H9 (cell line): ENCODE measurements around the gene DMKN. TPM values are rescaled to one million over a fixed set of nuclear protein-coding genes. Genes with fewer than 3 reads are reported as not detected.
"Not testable (repeated sequence)": the region's sequence is repeated elsewhere in the genome, so short reads cannot be mapped to it uniquely, and the experiment has no call there.

Experiments used
- DNase-seq: peaks from one replicate; pipeline ENCODE4 v3.0.0-alpha.2; 2017
- H2AFZ ChIP-seq: one replicate; pipeline ENCODE4 v1.6.1; 2013; ENCODE audit warnings: mild to moderate bottlenecking, low read length, control low read depth, moderate library complexity
- H2AK5ac ChIP-seq: 2 replicates; pipeline ENCODE4 v1.6.1; 2013; ENCODE audit warnings: low read length, control low read depth, mixed read lengths; ENCODE audit not compliant: insufficient read length
- H2BK120ac ChIP-seq: one replicate; pipeline ENCODE4 v1.6.1; 2013; ENCODE audit warnings: low read depth, mild to moderate bottlenecking, low read length, control low read depth, inconsistent platforms; ENCODE audit not compliant: poor library complexity, severe bottlenecking
- H2BK12ac ChIP-seq: 2 replicates; pipeline ENCODE4 v1.6.1; 2013; ENCODE audit warnings: low read length, control low read depth, mixed read lengths, low read depth; ENCODE audit not compliant: insufficient read length
- H2BK15ac ChIP-seq: 2 replicates; pipeline ENCODE4 v1.6.1; 2013; ENCODE audit warnings: low read depth, low read length, control low read depth
- H2BK20ac ChIP-seq: one replicate; pipeline ENCODE4 v1.6.1; 2013; ENCODE audit warnings: low read depth, mild to moderate bottlenecking, low read length, control low read depth, inconsistent platforms; ENCODE audit not compliant: poor library complexity, severe bottlenecking
- H2BK5ac ChIP-seq: 2 replicates; pipeline ENCODE4 v1.6.1; 2013; ENCODE audit warnings: low read length, control low read depth, mixed read lengths; ENCODE audit not compliant: insufficient read length
- H3K14ac ChIP-seq: 2 replicates; pipeline ENCODE4 v1.6.1; 2013; ENCODE audit warnings: low read length, control low read depth; ENCODE audit not compliant: insufficient read depth
- H3K18ac ChIP-seq: 2 replicates; pipeline ENCODE4 v1.6.1; 2013; ENCODE audit warnings: low read depth, mild to moderate bottlenecking, mixed read lengths, low read length, control low read depth; ENCODE audit not compliant: insufficient read length
- H3K23ac ChIP-seq: 2 replicates; pipeline ENCODE4 v1.6.1; 2013; ENCODE audit warnings: low read length, control low read depth, mixed read lengths, low read depth; ENCODE audit not compliant: insufficient read length
- H3K23me2 ChIP-seq: 2 replicates; pipeline ENCODE4 v1.6.1; 2013; ENCODE audit warnings: low read depth, mild to moderate bottlenecking, mixed read lengths, low read length, control low read depth; ENCODE audit not compliant: insufficient read length, poor library complexity, severe bottlenecking
- H3K27ac ChIP-seq: 2 replicates; pipeline ENCODE4 v1.5.1; 2013; ENCODE audit warnings: low read length, control low read depth, mixed read lengths, low read depth; ENCODE audit not compliant: insufficient read length
- H3K27me3 ChIP-seq: 2 replicates; pipeline ENCODE4 v1.6.1; 2013; ENCODE audit warnings: low read length, control low read depth, inconsistent platforms; ENCODE audit not compliant: insufficient read depth
- H3K4ac ChIP-seq: 2 replicates; pipeline ENCODE4 v1.6.1; 2013; ENCODE audit warnings: low read depth, mild to moderate bottlenecking, control low read depth, inconsistent platforms, low read length, moderate library complexity
- H3K4me1 ChIP-seq: 2 replicates; pipeline ENCODE4 v1.6.1; 2013; ENCODE audit warnings: low read length, control low read depth, inconsistent platforms; ENCODE audit not compliant: insufficient read depth
- H3K4me2 ChIP-seq: 2 replicates; pipeline ENCODE4 v1.6.1; 2013; ENCODE audit warnings: low read length, control low read depth, mixed read lengths; ENCODE audit not compliant: insufficient read length, insufficient read depth
- H3K56ac ChIP-seq: 2 replicates; pipeline ENCODE4 v1.6.1; 2013; ENCODE audit warnings: low read depth, mild to moderate bottlenecking, mixed read lengths, low read length, control low read depth; ENCODE audit not compliant: insufficient read length
- H3K79me1 ChIP-seq: 2 replicates; pipeline ENCODE4 v1.6.1; 2013; ENCODE audit warnings: low read depth, mild to moderate bottlenecking, moderate library complexity, low read length, control low read depth, inconsistent platforms; ENCODE audit not compliant: insufficient read depth, poor library complexity, severe bottlenecking
- H3K79me2 ChIP-seq: 2 replicates; pipeline ENCODE4 v1.6.1; 2013; ENCODE audit warnings: low read length, control low read depth, inconsistent platforms; ENCODE audit not compliant: insufficient read depth
- H3K9ac ChIP-seq: 2 replicates; pipeline ENCODE4 v1.6.1; 2013; ENCODE audit warnings: low read length, control low read depth, mixed read lengths; ENCODE audit not compliant: insufficient read length; ENCODE audit errors: extremely low read depth
- H3K9me3 ChIP-seq: one replicate; pipeline ENCODE4 v1.6.1; 2013; ENCODE audit warnings: low read depth, low read length, inconsistent platforms; ENCODE audit not compliant: control insufficient read depth
- H3T11ph ChIP-seq: one replicate; pipeline ENCODE4 v1.6.1; 2013; ENCODE audit warnings: mild to moderate bottlenecking, low read length, control low read depth, inconsistent platforms
- H4K20me1 ChIP-seq: one replicate; pipeline ENCODE4 v1.6.1; 2013; ENCODE audit not compliant: control insufficient read depth, insufficient read length, insufficient read depth
- H4K5ac ChIP-seq: 2 replicates; pipeline ENCODE4 v1.6.1; 2013; ENCODE audit warnings: low read depth, mild to moderate bottlenecking, mixed read lengths, low read length, control low read depth; ENCODE audit not compliant: insufficient read length
- H4K8ac ChIP-seq: replicated peaks from 2 replicates; pipeline ENCODE4 v1.6.1; 2013; ENCODE audit warnings: low read length, control low read depth, mixed read lengths, low read depth; ENCODE audit not compliant: insufficient read length
- H4K91ac ChIP-seq: 2 replicates; pipeline ENCODE4 v1.6.1; 2013; ENCODE audit warnings: low read depth, mild to moderate bottlenecking, moderate library complexity, mixed read lengths, low read length, control low read depth; ENCODE audit not compliant: insufficient read length
- H3K27ac Mint-ChIP-seq, 3 experiments: 2 replicates in 2 of 3; 3 replicates in 1 of 3; pipeline ENCODE4 v1.8.0; 2020 to 2021; ENCODE audit warnings: mixed read lengths in 3 of 3, mild to moderate bottlenecking in 1 of 3, moderate library complexity in 1 of 3
- H3K27me3 Mint-ChIP-seq: 2 replicates; pipeline ENCODE4 v1.8.0; 2021; ENCODE audit warnings: low read depth, mild to moderate bottlenecking, moderate library complexity, mixed read lengths
- H3K36me3 Mint-ChIP-seq, 3 experiments: 2 replicates in 2 of 3; 3 replicates in 1 of 3; pipeline ENCODE4 v1.8.0; 2020 to 2021; ENCODE audit warnings: low read depth in 3 of 3, mixed read lengths in 3 of 3; ENCODE audit not compliant: insufficient read depth in 1 of 3
- H3K4me1 Mint-ChIP-seq, 2 experiments: 2 replicates each; pipeline ENCODE4 v1.8.0; 2020; ENCODE audit warnings: mixed read lengths in 2 of 2
- H3K4me3 Mint-ChIP-seq, 2 experiments: 2 replicates in 1 of 2; 3 replicates in 1 of 2; pipeline ENCODE4 v1.8.0; 2020 to 2021; ENCODE audit warnings: mild to moderate bottlenecking in 2 of 2, mixed read lengths in 2 of 2, moderate library complexity in 1 of 2
- H3K9me3 Mint-ChIP-seq, 2 experiments: 2 replicates in 1 of 2; 3 replicates in 1 of 2; pipeline ENCODE4 v1.8.0; 2020; ENCODE audit warnings: mild to moderate bottlenecking in 2 of 2, mixed read lengths in 2 of 2, moderate library complexity in 1 of 2
- WGBS: extraction: QIAGEN DNeasy Blood & Tissue Kit; methylation state at CpG from one replicate; pipeline ENCODE4 v1.1.7; 2013; ENCODE audit warnings: missing lambda C conversion rate, low lambda C conversion rate, mixed read lengths; ENCODE audit not compliant: insufficient read length; ENCODE audit errors: extremely low coverage; 5-methylcytosine and 5-hydroxymethylcytosine counted together
- total RNA-seq: library from RNA; stranded (reverse); gene quantifications from 2 replicates; pipeline ENCODE4 v1.2.1, GENCODE V29; 2021
- TF ChIP-seq, protein P1 (sequence below): fragments of 200-600 bp; sonication (generic); conservative IDR thresholded peaks from 3 replicates; pipeline ENCODE4 v1.8.0; 2021; ENCODE audit warnings: antibody characterized with exemption, mild to moderate bottlenecking

The DMKN gene
- total RNA-seq, 1 experiment from 2014 or later, result 278 TPM

- H3K18ac ChIP-seq, result no peak overlapping the region
- TF ChIP-seq, protein P1, sequence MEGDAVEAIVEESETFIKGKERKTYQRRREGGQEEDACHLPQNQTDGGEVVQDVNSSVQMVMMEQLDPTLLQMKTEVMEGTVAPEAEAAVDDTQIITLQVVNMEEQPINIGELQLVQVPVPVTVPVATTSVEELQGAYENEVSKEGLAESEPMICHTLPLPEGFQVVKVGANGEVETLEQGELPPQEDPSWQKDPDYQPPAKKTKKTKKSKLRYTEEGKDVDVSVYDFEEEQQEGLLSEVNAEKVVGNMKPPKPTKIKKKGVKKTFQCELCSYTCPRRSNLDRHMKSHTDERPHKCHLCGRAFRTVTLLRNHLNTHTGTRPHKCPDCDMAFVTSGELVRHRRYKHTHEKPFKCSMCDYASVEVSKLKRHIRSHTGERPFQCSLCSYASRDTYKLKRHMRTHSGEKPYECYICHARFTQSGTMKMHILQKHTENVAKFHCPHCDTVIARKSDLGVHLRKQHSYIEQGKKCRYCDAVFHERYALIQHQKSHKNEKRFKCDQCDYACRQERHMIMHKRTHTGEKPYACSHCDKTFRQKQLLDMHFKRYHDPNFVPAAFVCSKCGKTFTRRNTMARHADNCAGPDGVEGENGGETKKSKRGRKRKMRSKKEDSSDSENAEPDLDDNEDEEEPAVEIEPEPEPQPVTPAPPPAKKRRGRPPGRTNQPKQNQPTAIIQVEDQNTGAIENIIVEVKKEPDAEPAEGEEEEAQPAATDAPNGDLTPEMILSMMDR, result no peak
Measured at GRCh38 chr19:35466259-35466658, 47.2 kb downstream of the DMKN start.

GRCh38 chr19:35462956-35463355, 50.5 kb downstream of the DMKN start:
- H3K18ac ChIP-seq, H2BK5ac ChIP-seq, H4K8ac ChIP-seq, H3K27ac Mint-ChIP-seq, H3K4me2 ChIP-seq, H3K27ac ChIP-seq, H3K4me3 Mint-ChIP-seq, H3K36me3 Mint-ChIP-seq, H3K23me2 ChIP-seq, H3K9ac ChIP-seq, DNase-seq, H3K4ac ChIP-seq, H3K79me2 ChIP-seq, H3K56ac ChIP-seq, H3K4me1 ChIP-seq, H2BK12ac ChIP-seq, H3K27me3 Mint-ChIP-seq, H3K79me1 ChIP-seq, H3K27me3 ChIP-seq, H2BK20ac ChIP-seq, H3K9me3 ChIP-seq, H4K91ac ChIP-seq, H2BK15ac ChIP-seq, H3K9me3 Mint-ChIP-seq, H2AFZ ChIP-seq, H2AK5ac ChIP-seq, H3K14ac ChIP-seq, H4K5ac ChIP-seq, H2BK120ac ChIP-seq, H3T11ph ChIP-seq, H3K23ac ChIP-seq, H4K20me1 ChIP-seq: not testable (repeated sequence)
- no CpG with 5 or more reads among the region's 7 CpGs for WGBS
- H3K4me1 Mint-ChIP-seq, result peaks cover 0 to 11% of the 10 kb centered on the region in 2 experiments; a peak in 3 of 4 replicates

More at GRCh38 chr19:35466259-35466658, 47.2 kb downstream of the DMKN start:
- no peak overlapping the region for H2BK15ac ChIP-seq
- H3K4me2 ChIP-seq, result no peak overlapping the region
- no peak overlapping the region for H4K8ac ChIP-seq
- H2BK12ac ChIP-seq, result no peak overlapping the region
- no peaks in the 10 kb centered on the region for H3K9me3 ChIP-seq
- H3K4me1 ChIP-seq, result no peaks in the 10 kb centered on the region
- no peak overlapping the region for H2BK120ac ChIP-seq
- no peak overlapping the region for H2BK5ac ChIP-seq
- peaks cover 11 to 12% of the 10 kb centered on the region in 2 experiments for H3K4me1 Mint-ChIP-seq
- H3K23ac ChIP-seq, result no peak overlapping the region
- no peak overlapping the region for H4K5ac ChIP-seq
- no peaks in the 10 kb centered on the region for H3K23me2 ChIP-seq
- peaks cover 5% of the 10 kb centered on the region for H3K27me3 Mint-ChIP-seq
- no peak overlapping the region for H3K14ac ChIP-seq
- H4K91ac ChIP-seq, result no peak overlapping the region
- no peaks in the 10 kb centered on the region for H3K79me1 ChIP-seq
- DNase-seq, result no peak
- H3K27me3 ChIP-seq, result no peaks in the 10 kb centered on the region
- H3K36me3 Mint-ChIP-seq, result no peaks in the 10 kb centered on the region
- no peak overlapping the region for H2AK5ac ChIP-seq
- H4K20me1 ChIP-seq, result no peaks in the 10 kb centered on the region
- no peak overlapping the region for H2AFZ ChIP-seq
- no peak overlapping the region for H3K27ac ChIP-seq
- no peak overlapping the region for H3K9ac ChIP-seq
- H3K79me2 ChIP-seq, result no peaks in the 10 kb centered on the region
- no peak overlapping the region for H3K4me3 Mint-ChIP-seq
- WGBS, result no CpG with 5 or more reads among the region's 1 CpG
- H3K4ac ChIP-seq, result no peak overlapping the region
- no peak overlapping the region for H3K56ac ChIP-seq
- no peak overlapping the region for H3K27ac Mint-ChIP-seq
- H3K9me3 Mint-ChIP-seq, result no peaks in the 10 kb centered on the region
- H2BK20ac ChIP-seq, result no peak overlapping the region
- H3T11ph ChIP-seq, result no peak overlapping the region
